ENCODE results near the gene BTNL2. TPM values are rescaled to one million over a fixed set of nuclear protein-coding genes. Genes with fewer than 3 reads are reported as not detected.

The BTNL2 gene, protein sequence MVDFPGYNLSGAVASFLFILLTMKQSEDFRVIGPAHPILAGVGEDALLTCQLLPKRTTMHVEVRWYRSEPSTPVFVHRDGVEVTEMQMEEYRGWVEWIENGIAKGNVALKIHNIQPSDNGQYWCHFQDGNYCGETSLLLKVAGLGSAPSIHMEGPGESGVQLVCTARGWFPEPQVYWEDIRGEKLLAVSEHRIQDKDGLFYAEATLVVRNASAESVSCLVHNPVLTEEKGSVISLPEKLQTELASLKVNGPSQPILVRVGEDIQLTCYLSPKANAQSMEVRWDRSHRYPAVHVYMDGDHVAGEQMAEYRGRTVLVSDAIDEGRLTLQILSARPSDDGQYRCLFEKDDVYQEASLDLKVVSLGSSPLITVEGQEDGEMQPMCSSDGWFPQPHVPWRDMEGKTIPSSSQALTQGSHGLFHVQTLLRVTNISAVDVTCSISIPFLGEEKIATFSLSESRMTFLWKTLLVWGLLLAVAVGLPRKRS
- total RNA-seq (2022; extraction: Qiagen RNA extraction) = not detected in 5 replicates

DNA sequence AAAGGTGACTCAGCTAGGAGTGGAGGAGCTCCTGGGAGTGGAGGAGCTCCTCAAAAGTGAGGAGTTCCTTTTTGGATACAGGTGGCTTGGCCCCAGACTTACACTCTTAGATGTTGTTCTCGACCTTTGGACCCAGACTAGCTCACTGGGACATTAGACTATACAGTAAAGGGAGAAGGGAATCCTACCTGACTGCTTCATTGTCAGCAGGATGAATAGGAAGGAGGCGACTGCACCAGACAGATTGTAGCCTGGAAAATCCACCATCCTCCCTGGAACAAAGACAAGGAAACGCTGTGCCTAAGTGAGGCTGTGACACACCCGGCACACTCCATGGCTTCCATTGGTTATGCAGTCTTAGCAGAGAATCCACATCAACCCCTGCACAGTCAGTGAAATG lies at the start of gene BTNL2:
Gene BTNL2, minus strand, starts transcription at position 325 of the 400 bp plus-strand sequence. Its CDS starts 58 bp downstream, at position 267.

DNA sequence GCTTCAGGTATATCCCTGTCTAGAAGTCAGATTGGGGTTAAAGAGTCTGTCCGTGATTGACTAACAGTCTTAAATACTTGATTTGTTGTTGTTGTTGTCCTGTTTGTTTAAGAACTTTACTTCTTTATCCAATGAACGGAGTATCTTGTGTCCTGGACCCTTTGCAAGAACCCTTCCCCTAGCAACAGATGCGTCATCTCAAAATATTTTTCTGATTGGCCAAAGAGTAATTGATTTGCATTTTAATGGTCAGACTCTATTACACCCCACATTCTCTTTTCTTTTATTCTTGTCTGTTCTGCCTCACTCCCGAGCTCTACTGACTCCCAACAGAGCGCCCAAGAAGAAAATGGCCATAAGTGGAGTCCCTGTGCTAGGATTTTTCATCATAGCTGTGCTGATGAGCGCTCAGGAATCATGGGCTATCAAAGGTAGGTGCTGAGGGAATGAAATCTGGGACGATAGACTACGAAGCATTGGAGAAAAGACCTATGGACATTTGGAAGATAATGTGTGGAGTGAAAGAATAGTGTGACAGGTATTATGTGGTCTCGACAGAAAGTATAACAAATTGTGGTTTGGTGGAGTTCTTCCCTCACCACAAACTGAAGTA lies 32.7 kb upstream of the BTNL2 start, which contains the start of gene HLA-DRA:
Gene HLA-DRA, plus strand, starts transcription at position 286 of the 613 bp plus-strand sequence. Its CDS starts 64 bp downstream, at position 350.

DNA sequence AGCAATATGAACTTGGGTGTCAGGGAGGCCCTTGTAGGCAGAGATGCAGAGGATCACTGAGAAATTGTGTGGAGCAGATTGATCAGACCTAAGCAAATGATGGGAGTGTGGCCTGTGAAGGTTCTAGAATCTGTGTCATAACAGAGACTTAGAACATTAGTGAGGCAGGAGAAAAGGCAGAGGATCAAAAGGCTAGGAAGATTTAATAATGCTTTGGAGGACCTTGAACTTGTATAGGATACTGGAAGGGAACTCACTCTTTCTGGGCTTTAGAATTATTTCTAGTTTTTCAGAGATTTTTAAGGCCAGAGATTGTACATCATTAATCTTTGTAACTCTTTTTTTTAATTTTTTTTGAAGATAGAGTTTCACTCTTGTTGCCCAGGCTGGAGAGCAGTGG lies 35.2 kb downstream of the BTNL2 start, which contains the start of gene TSBP1:
Gene TSBP1, minus strand, starts transcription at position 101 of the 400 bp plus-strand sequence. CDS start 197 bp downstream, outside the sequence.

Other genes with a start within 250 kb of the BTNL2 start
- 0.82 to 2.3 TPM (median 1.5 TPM) in 5 replicates for gene EGFL8, start 242.6 kb downstream of the BTNL2 start, total RNA-seq (2022; extraction: Qiagen RNA extraction)
- 32.4 to 41.0 TPM (median 39.0 TPM) in 5 replicates for gene AGPAT1, start 231.1 kb downstream of the BTNL2 start, total RNA-seq (2022; extraction: Qiagen RNA extraction)
- gene RNF5, start 228.8 kb downstream of the BTNL2 start, total RNA-seq (2022; extraction: Qiagen RNA extraction) = 35.4 to 47.6 TPM (median 45.6 TPM) in 5 replicates
- gene AGER, start 222.9 kb downstream of the BTNL2 start, total RNA-seq (2022; extraction: Qiagen RNA extraction) = 1.2 to 2.0 TPM (median 1.3 TPM) in 5 replicates
- gene PBX2, start 217.0 kb downstream of the BTNL2 start, total RNA-seq (2022; extraction: Qiagen RNA extraction) = 13.4 to 18.6 TPM (median 16.0 TPM) in 5 replicates
- gene GPSM3, start 214.5 kb downstream of the BTNL2 start, total RNA-seq (2022; extraction: Qiagen RNA extraction) = 0.29 to 0.50 TPM (median 0.33 TPM) in 5 replicates
- 0.81 to 1.3 TPM (median 0.86 TPM) in 5 replicates for gene NOTCH4, start 183.1 kb downstream of the BTNL2 start, total RNA-seq (2022; extraction: Qiagen RNA extraction)
- gene TSBP1, start 35.3 kb downstream of the BTNL2 start, total RNA-seq (2022; extraction: Qiagen RNA extraction) = not detected in 5 replicates
- not detected in 5 replicates for gene HLA-DRA, start 32.7 kb upstream of the BTNL2 start, total RNA-seq (2022; extraction: Qiagen RNA extraction)
- gene HLA-DRB5, start 123.1 kb upstream of the BTNL2 start, total RNA-seq (2022; extraction: Qiagen RNA extraction) = not detected in 5 replicates
- 0.11 TPM in 1 of 5 replicates, not detected in the others for gene HLA-DRB1, start 182.7 kb upstream of the BTNL2 start, total RNA-seq (2022; extraction: Qiagen RNA extraction)
- gene HLA-DQA1, start 230.2 kb upstream of the BTNL2 start, total RNA-seq (2022; extraction: Qiagen RNA extraction) = not detected in 5 replicates